Liver (tissue), 9 donors: ENCODE data around the gene CADPS. TPM values are rescaled to one million over a fixed set of nuclear protein-coding genes. Genes with fewer than 3 reads are reported as not detected.

Experiments
- DNase-seq: peaks from one replicate; pipeline ENCODE4 v3.0.0-alpha.2; 2017; ENCODE audit warnings: low spot score
- H3K27ac ChIP-seq, 2 donors: one replicate each; pipeline ENCODE4 v1.7.0; 2013; ENCODE audit warnings: inconsistent platforms in 2 of 2, low read length in 2 of 2, control low read depth in 1 of 2, low read depth in 1 of 2, mild to moderate bottlenecking in 1 of 2
- H3K27me3 ChIP-seq, 4 donors: one replicate each; pipeline versions ENCODE4 v1.6.1 to v1.7.0; 2013; ENCODE audit warnings: low read length in 3 of 4, inconsistent platforms in 1 of 4, mild to moderate bottlenecking in 1 of 4, moderate library complexity in 1 of 4; ENCODE audit not compliant: control insufficient read depth in 4 of 4, insufficient read depth in 4 of 4
- H3K36me3 ChIP-seq, 4 donors: one replicate each; pipeline versions ENCODE4 v1.6.1 to v1.7.0; 2013; ENCODE audit warnings: low read length in 3 of 4, mild to moderate bottlenecking in 3 of 4, low read depth in 1 of 4, moderate library complexity in 1 of 4; ENCODE audit not compliant: control insufficient read depth in 4 of 4, insufficient read depth in 3 of 4
- H3K4me1 ChIP-seq, 4 donors: one replicate each; pipeline versions ENCODE4 v1.6.1 to v1.7.0; 2013; ENCODE audit warnings: low read length in 3 of 4, mild to moderate bottlenecking in 3 of 4, moderate library complexity in 1 of 4; ENCODE audit not compliant: control insufficient read depth in 4 of 4, insufficient read depth in 4 of 4
- H3K4me3 ChIP-seq, 3 donors: one replicate each; pipeline versions ENCODE4 v1.6.1 to v1.7.0; 2013; ENCODE audit warnings: low read length in 3 of 3, control low read depth in 1 of 3, low read depth in 1 of 3, mild to moderate bottlenecking in 1 of 3
- H3K9ac ChIP-seq, 2 donors: one replicate each; pipeline ENCODE4 v1.7.0; 2013; ENCODE audit warnings: low read length in 2 of 2, mild to moderate bottlenecking in 2 of 2, moderate library complexity in 2 of 2, control low read depth in 1 of 2, low read depth in 1 of 2
- H3K9me3 ChIP-seq, 4 donors: one replicate each; pipeline versions ENCODE4 v1.6.1 to v1.7.0; 2013; ENCODE audit warnings: low read length in 3 of 4; ENCODE audit not compliant: control insufficient read depth in 4 of 4
- ATF3 ChIP-seq: IDR thresholded peaks from 2 replicates; pipeline ENCODE4 v1.6.1; 2016; ENCODE audit warnings: antibody characterized with exemption
- CTCF ChIP-seq: fragments of 150-350 bp; IDR thresholded peaks from 2 replicates; pipeline ENCODE4 v1.5.1; 2017; ENCODE audit warnings: improper control_type of control experiment, low read depth, low read length; ENCODE audit not compliant: missing input control
- EGR1 ChIP-seq, 2 donors: IDR thresholded peaks; 2 replicates each; pipeline ENCODE4 v1.6.1; 2016 to 2018; ENCODE audit warnings: antibody characterized with exemption in 2 of 2, low read depth in 2 of 2
- FOXA1 ChIP-seq: IDR thresholded peaks from 2 replicates; pipeline ENCODE4 v1.6.1; 2016; ENCODE audit warnings: antibody characterized with exemption
- FOXA2 ChIP-seq: IDR thresholded peaks from 2 replicates; pipeline ENCODE4 v1.6.1; 2016; ENCODE audit warnings: antibody characterized with exemption
- GABPA ChIP-seq, 2 donors: IDR thresholded peaks in 1 of 2; conservative IDR thresholded peaks in 1 of 2; 2 replicates each; pipeline ENCODE4 v1.6.1; 2016; ENCODE audit warnings: antibody characterized with exemption in 2 of 2, mild to moderate bottlenecking in 1 of 2, moderate library complexity in 1 of 2
- HNF4A ChIP-seq, 2 donors: conservative IDR thresholded peaks; 2 replicates each; pipeline ENCODE4 v1.6.1; 2016; ENCODE audit warnings: antibody characterized with exemption in 2 of 2, mild to moderate bottlenecking in 2 of 2
- HNF4G ChIP-seq: IDR thresholded peaks from 2 replicates; pipeline ENCODE4 v1.6.1; 2016; ENCODE audit warnings: antibody characterized with exemption
- JUND ChIP-seq, 2 donors: IDR thresholded peaks; 2 replicates each; pipeline ENCODE4 v1.6.1; 2016; ENCODE audit warnings: antibody characterized with exemption in 2 of 2
- NR2F2 ChIP-seq: IDR thresholded peaks from 2 replicates; pipeline ENCODE4 v1.6.1; 2016; ENCODE audit warnings: antibody characterized with exemption
- REST ChIP-seq: IDR thresholded peaks from 2 replicates; pipeline ENCODE4 v1.6.1; 2016; ENCODE audit warnings: antibody characterized with exemption, mild to moderate bottlenecking
- RXRA ChIP-seq, 2 donors: IDR thresholded peaks; 2 replicates each; pipeline ENCODE4 v1.6.1; 2017 to 2018; ENCODE audit warnings: antibody characterized with exemption in 2 of 2, mild to moderate bottlenecking in 1 of 2
- SP1 ChIP-seq: IDR thresholded peaks from 2 replicates; pipeline ENCODE4 v1.6.1; 2018; ENCODE audit warnings: antibody characterized with exemption, mild to moderate bottlenecking
- TAF1 ChIP-seq: conservative IDR thresholded peaks from 2 replicates; pipeline ENCODE4 v1.6.1; 2016; ENCODE audit warnings: antibody characterized with exemption, mild to moderate bottlenecking
- YY1 ChIP-seq: IDR thresholded peaks from 2 replicates; pipeline ENCODE4 v1.6.1; 2016; ENCODE audit warnings: antibody characterized with exemption, mild to moderate bottlenecking
- ZBTB33 ChIP-seq: IDR thresholded peaks from 2 replicates; pipeline ENCODE4 v1.6.1; 2016; ENCODE audit warnings: antibody characterized with exemption
- WGBS: extraction: QIAGEN DNeasy Blood & Tissue Kit; methylation state at CpG from one replicate; pipeline ENCODE4 v1.1.7; 2013; 5-methylcytosine and 5-hydroxymethylcytosine counted together
- polyA plus RNA-seq, 2 donors: library from polyadenylated mRNA; stranded (reverse) in 1 of 2; unstranded in 1 of 2; fragments of 200-250 nt in 1 of 2; fragments of >200 nt in 1 of 2; fragmentation: Nextera tagmentation in 1 of 2; extraction: Ambion mirVana in 1 of 2; gene quantifications; one replicate each; pipeline versions ENCODE4 v1.2.1 to v1.2.3, GENCODE V29; 2013 to 2015
- total RNA-seq, 2 donors: library from RNA; depleted of rRNA; stranded (reverse); fragments of >200 nt; gene quantifications; one replicate each; pipeline ENCODE4 v1.2.3, GENCODE V29; 2014
- donor health status: healthy.
- donor health status: healthy.
- donor health status: healthy.
- donor health status: healthy.
- donor health status: healthy.

Gene CADPS
- total and polyA plus RNA-seq, 4 donors = 0.05 to 0.37 (median 0.17) TPM; not detected in 1

GRCh38 chr3:62811119-62811518 lies 64.1 kb downstream of the CADPS start:
- no peaks in the 10 kb centered on the region for H3K27me3 ChIP-seq
- H3K9me3 ChIP-seq = no peaks in the 10 kb centered on the region
- no peak overlapping the region for H3K9ac ChIP-seq
- TF ChIP-seq TAF1 (no peak), EGR1 (IDR thresholded peaks at IDR 0.05; ENCODE audit: low read depth in 2 of 2) (no peak), FOXA1 (no peak), CTCF (no peak), HNF4A (conservative IDR thresholded peaks at IDR 0.05) (no peak), FOXA2 (no peak), REST (no peak), GABPA (IDR thresholded peaks at IDR 0.05 in 1 of 2, conservative IDR thresholded peaks at IDR 0.05 in 1 of 2) (no peak), YY1 (no peak), NR2F2 (no peak), JUND (IDR thresholded peaks at IDR 0.05) (no peak), RXRA (IDR thresholded peaks at IDR 0.05) (no peak), HNF4G (no peak), SP1 (no peak), ZBTB33 (no peak)
- no peaks in the 10 kb centered on the region for H3K4me1 ChIP-seq
- no peak overlapping the region for H3K27ac ChIP-seq
- no peak overlapping the region for H3K4me3 ChIP-seq
- DNase-seq = no peak
- no peaks in the 10 kb centered on the region for H3K36me3 ChIP-seq

GRCh38 chr3:62809369-62809768 lies 65.8 kb downstream of the CADPS start:
- no peak for TF ChIP-seq HNF4G
- TF ChIP-seq EGR1 (IDR thresholded peaks at IDR 0.05; ENCODE audit: low read depth in 2 of 2) = no peak
- TF ChIP-seq CTCF = no peak
- TF ChIP-seq TAF1 = no peak
- no peak for TF ChIP-seq GABPA (IDR thresholded peaks at IDR 0.05 in 1 of 2, conservative IDR thresholded peaks at IDR 0.05 in 1 of 2)
- TF ChIP-seq JUND (IDR thresholded peaks at IDR 0.05) = no peak
- no peak for TF ChIP-seq RXRA (IDR thresholded peaks at IDR 0.05)
- TF ChIP-seq REST = no peak
- TF ChIP-seq FOXA1 = no peak
- TF ChIP-seq ATF3 = no peak
- Histone ChIP-seq H3K27me3 (no peaks in the 10 kb centered on the region), H3K9me3 (no peaks in the 10 kb centered on the region), H3K4me1 (no peaks in the 10 kb centered on the region), H3K4me3 (no peak overlapping the region), H3K27ac (no peak overlapping the region), H3K36me3 (no peaks in the 10 kb centered on the region), H3K9ac (no peak overlapping the region)
- WGBS = 81% methylated on average over 1 of the region's 1 CpG
- DNase-seq = no peak
